ENCODE results near the gene ELSPBP1. TPM values are rescaled to one million over a fixed set of nuclear protein-coding genes. Genes with fewer than 3 reads are reported as not detected.

ELSPBP1 gene
- total RNA-seq, 4 donors from 2014 or later = not detected

GRCh38 chr19:48029431-48029830 is 35.0 kb downstream of the ELSPBP1 start:
- no peak overlapping the region for H3K27ac ChIP-seq
- TF ChIP-seq POLR2A (IDR thresholded peaks at IDR 0.05) = no peak
- TF ChIP-seq CTCF (IDR thresholded peaks at IDR 0.05) = no peak
- H3K9me3 ChIP-seq = no peaks in the 10 kb centered on the region
- DNase-seq = no peak
- intact Hi-C loops (cut with DNase I) = no loop called here
- 74 to 76% methylated on average over 7 of the region's 7 CpGs for WGBS, 2 donors
- H3K4me3 ChIP-seq (replicated peaks in 1 of 3) = no peak overlapping the region
- no peaks in the 10 kb centered on the region for H3K27me3 ChIP-seq
- no peaks in the 10 kb centered on the region for H3K36me3 ChIP-seq
- no peaks in the 10 kb centered on the region for H3K4me1 ChIP-seq

- H3K4me1 ChIP-seq = no peaks in the 10 kb centered on the region
- intact Hi-C loops (cut with DNase I) = no loop called here
- no peak for DNase-seq
- H3K27ac ChIP-seq = no peak overlapping the region
- no peaks in the 10 kb centered on the region for H3K27me3 ChIP-seq
- no peaks in the 10 kb centered on the region for H3K36me3 ChIP-seq
- 67 to 71% methylated on average over 10 of the region's 10 CpGs for WGBS, 2 donors
- no peaks in the 10 kb centered on the region for H3K9me3 ChIP-seq
- H3K4me3 ChIP-seq (replicated peaks in 1 of 3) = no peak overlapping the region
- TF ChIP-seq POLR2A (IDR thresholded peaks at IDR 0.05) (no peak), CTCF (IDR thresholded peaks at IDR 0.05) (no peak)
Measured at GRCh38 chr19:48030073-48030472, 35.6 kb downstream of the ELSPBP1 start.

GRCh38 chr19:48033604-48034003 is 39.2 kb downstream of the ELSPBP1 start:
- DNase-seq = no peak
- H3K9me3 ChIP-seq = no peaks in the 10 kb centered on the region
- TF ChIP-seq CTCF (IDR thresholded peaks at IDR 0.05) (no peak), POLR2A (IDR thresholded peaks at IDR 0.05) (no peak)
- no peak overlapping the region for H3K4me3 ChIP-seq (replicated peaks in 1 of 3)
- no peak overlapping the region for H3K27ac ChIP-seq
- intact Hi-C loops (cut with DNase I) = no loop called here
- WGBS, 2 donors = 65 to 72% methylated on average over 5 of the region's 5 CpGs
- H3K36me3 ChIP-seq = no peaks in the 10 kb centered on the region
- no peaks in the 10 kb centered on the region for H3K4me1 ChIP-seq
- no peaks in the 10 kb centered on the region for H3K27me3 ChIP-seq

GRCh38 chr19:48036765-48037164 is 42.3 kb downstream of the ELSPBP1 start:
- no peak for DNase-seq

More at GRCh38 chr19:48036765-48037164, 42.3 kb downstream of the ELSPBP1 start:
- no peak overlapping the region for H3K27ac ChIP-seq
- H3K4me3 ChIP-seq (replicated peaks in 1 of 3) = no peak overlapping the region
- H3K27me3 ChIP-seq = no peaks in the 10 kb centered on the region
- 87 to 88% methylated on average over 2 of the region's 2 CpGs for WGBS, 2 donors
- intact Hi-C loops (cut with DNase I) = no loop called here
- H3K9me3 ChIP-seq = no peaks in the 10 kb centered on the region
- TF ChIP-seq CTCF (IDR thresholded peaks at IDR 0.05) (no peak), POLR2A (IDR thresholded peaks at IDR 0.05) (no peak)
- no peaks in the 10 kb centered on the region for H3K4me1 ChIP-seq
- H3K36me3 ChIP-seq = no peaks in the 10 kb centered on the region
